GM12801 (cell line): ENCODE measurements around the gene CDC42SE2.

Experiments
- TF ChIP-seq, protein P1 (sequence below): IDR thresholded peaks from one replicate; pipeline ENCODE4 v1.5.1; 2011; ENCODE audit warnings: control low read depth; ENCODE audit not compliant: insufficient read length; ENCODE audit errors: extremely low read depth

CDC42SE2 gene

DNA sequence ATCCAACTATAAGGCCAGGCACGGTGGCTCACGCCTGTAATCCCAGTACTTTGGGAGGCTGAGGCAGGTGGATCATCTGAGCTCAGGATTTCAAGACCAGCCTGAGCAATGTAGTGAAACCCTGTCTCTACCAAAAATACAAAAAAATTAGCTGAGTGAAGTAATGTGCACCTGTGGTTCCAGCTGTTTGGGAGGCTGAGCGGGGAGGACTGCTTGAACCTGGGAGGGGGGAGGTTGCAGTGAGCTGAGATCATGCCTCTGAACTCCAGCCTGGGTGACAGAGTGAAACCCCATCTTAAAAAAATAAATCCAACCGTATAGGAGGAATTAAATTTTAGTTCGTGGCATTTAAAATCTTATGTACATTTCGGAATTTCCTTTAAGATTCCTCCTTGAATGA is 123.4 kb downstream of the CDC42SE2 start:
- TF ChIP-seq, protein P1, sequence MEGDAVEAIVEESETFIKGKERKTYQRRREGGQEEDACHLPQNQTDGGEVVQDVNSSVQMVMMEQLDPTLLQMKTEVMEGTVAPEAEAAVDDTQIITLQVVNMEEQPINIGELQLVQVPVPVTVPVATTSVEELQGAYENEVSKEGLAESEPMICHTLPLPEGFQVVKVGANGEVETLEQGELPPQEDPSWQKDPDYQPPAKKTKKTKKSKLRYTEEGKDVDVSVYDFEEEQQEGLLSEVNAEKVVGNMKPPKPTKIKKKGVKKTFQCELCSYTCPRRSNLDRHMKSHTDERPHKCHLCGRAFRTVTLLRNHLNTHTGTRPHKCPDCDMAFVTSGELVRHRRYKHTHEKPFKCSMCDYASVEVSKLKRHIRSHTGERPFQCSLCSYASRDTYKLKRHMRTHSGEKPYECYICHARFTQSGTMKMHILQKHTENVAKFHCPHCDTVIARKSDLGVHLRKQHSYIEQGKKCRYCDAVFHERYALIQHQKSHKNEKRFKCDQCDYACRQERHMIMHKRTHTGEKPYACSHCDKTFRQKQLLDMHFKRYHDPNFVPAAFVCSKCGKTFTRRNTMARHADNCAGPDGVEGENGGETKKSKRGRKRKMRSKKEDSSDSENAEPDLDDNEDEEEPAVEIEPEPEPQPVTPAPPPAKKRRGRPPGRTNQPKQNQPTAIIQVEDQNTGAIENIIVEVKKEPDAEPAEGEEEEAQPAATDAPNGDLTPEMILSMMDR = no peak

DNA sequence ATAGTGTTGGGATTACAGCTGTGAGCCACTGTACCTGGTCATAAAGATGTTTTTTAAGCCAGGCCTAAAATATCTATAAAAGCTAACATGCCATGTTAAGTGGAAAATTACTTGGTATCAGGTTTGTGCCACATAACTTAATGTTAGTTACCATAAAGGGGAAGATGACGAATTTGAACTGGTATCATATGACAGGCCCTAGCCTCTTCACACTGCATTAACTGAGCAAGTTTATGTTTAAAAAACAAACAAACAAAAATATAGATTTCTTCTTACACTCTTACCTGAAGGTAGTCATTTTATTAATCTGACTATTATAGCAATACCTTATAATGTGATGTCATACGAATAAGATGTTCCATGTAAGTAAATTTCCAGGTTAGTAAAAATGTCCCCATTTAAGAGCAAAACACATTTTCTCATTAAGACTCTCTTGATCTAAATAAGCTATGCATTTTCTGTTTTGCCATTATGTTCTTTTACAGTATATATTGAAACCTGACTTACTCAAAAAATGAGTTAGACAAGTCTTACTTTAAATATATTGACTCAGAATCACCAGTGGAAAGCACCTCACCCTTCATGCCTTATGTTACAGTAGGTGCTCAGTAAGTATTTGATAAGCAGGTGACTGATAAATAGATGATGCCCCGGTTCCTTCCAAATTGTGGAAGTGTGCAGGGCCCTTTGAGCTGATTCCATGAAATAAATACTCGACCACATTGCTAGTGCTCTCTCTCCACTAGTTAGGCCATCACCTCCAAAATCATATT is 125.4 kb downstream of the CDC42SE2 start:
- TF ChIP-seq, protein P1 = no peak

DNA sequence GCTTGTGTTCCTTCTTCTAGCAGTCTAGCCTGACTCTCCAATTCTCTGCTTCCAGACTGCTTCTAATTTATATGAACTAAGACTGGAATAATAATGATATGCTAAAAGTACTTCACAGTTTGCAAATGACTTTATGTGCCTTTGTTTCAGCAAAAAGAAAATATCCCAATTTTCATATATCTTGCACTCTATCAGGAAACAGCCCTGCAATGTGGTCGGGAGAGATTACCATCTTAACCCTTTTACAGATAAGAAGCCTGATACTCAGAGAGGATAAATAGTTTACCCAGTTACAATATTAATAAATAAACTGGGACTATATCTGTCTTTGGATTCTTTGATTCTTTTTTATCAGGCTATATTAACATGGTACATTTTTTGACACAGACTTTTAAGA is 126.0 kb downstream of the CDC42SE2 start:
- TF ChIP-seq, protein P1 = no peak

DNA sequence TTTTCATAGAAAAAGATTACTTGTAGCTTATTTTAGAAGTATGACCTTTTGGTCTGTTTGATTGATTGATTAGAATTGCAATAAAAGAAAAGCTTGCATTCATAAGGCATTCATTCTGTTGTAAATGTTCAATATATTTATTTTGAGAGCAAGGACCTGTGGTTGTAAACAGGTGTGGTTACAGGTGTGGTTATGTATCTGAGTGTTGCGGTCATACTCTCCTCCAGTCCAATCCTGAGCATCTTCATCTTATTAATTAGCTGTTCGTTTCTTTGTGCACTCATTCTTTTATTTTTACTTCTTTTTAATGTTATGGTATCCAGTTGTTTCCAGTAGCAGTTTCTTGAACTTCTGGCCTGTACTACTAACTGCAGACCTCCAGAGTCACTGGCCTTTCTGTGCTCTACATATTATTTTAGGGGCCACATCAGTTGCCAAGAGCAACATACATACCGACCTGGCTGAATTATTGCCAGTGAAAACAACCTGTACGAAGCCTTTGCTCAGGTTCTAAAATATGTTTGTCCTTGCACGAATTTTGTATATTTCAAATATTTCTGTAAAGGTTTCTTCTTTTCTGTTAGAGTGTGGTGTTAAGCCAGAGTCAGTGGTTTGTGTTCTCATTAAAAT is 128.7 kb downstream of the CDC42SE2 start:
- TF ChIP-seq, protein P1 = no peak

DNA sequence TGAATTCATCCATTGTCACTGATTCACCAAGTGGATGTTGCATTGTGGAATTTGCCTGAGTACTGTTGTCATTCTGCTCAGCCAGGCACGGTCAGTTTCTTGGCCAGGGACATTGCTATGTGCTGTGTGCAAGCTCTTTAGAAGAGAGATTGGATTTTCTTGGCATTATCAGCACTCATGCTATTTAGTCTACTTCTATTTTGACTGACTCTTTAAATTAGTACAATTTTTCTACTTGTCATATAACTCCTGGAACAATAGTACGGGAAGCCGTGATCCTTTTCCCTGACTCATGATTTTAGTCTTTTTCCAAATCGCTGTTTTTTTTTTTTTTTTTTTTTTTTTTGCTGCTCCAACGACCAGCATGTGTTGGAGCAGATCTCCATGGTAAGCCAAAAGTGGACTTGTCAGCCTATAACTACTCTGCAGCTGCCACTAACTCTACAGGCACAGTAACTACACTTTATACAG is 129.7 kb downstream of the CDC42SE2 start:
- TF ChIP-seq, protein P1 = no peak

DNA sequence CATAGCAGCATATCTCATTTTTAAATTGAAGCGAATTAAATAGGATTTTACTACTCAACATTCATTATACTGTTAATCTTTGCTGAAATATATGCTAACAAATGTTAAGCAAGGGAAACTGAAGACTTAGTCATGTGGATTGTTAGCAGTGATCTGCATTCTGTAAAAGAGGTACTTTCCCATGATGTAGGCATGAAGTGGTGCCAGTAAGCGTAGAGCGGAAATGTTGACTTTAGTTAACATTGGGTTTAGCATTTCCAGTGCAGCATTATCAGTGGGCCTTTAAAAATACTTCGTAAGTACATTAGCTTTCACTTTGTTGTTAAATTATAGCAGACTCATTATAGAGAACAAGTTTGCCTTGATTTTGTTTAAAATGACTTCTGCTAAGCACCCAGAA is 130.3 kb downstream of the CDC42SE2 start:
- TF ChIP-seq, protein P1 = no peak

DNA sequence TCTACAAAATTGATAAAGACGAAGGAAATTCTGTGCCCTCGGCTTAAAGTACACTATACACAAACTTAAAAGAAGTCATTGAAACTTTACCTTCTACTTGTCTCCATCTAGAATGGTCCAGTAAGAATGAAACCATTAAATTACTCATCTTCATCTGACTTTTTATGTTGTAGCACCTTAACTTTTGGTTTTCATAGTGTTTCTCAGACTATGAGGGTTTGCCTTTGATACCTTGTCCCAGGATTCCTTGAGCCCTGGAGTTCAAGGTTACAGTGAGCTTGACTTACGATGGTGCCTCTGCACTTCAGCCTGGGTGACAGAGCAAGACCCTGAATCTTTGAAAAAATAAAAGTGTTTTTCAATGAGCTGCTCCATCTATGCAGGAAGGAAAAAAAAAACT is 132.2 kb downstream of the CDC42SE2 start:
- TF ChIP-seq, protein P1 = no peak
